Kidney (tissue), 14 donors: ENCODE results near the gene APOO. TPM values are rescaled to one million over a fixed set of nuclear protein-coding genes. Genes with fewer than 3 reads are reported as not detected.

Source experiments
- DNase-seq, 5 donors: peaks; one replicate each; pipeline ENCODE4 v3.0.0-alpha.2; 2013 to 2020
- FAIRE-seq: peaks from 2 replicates; lab custom pipeline; 2012; peaks lifted over from hg19 to GRCh38; lab: Jason Lieb, UNC
- H3K27ac ChIP-seq, 2 donors: one replicate each; pipeline ENCODE4 v1.7.0; 2013; ENCODE audit warnings: low read depth in 2 of 2, low read length in 2 of 2, inconsistent platforms in 1 of 2
- H3K27me3 ChIP-seq: one replicate; pipeline ENCODE4 v1.7.1; 2013; ENCODE audit warnings: low read length, inconsistent platforms; ENCODE audit not compliant: control insufficient read depth, insufficient read depth
- H3K36me3 ChIP-seq, 3 donors: one replicate each; pipeline versions ENCODE4 v1.7.0 to v1.7.1; 2013; ENCODE audit warnings: low read length in 3 of 3, control low read depth in 1 of 3, inconsistent platforms in 1 of 3; ENCODE audit not compliant: insufficient read depth in 3 of 3, control insufficient read depth in 2 of 3
- H3K4me1 ChIP-seq, 3 donors: one replicate each; pipeline versions ENCODE4 v1.7.0 to v1.7.1; 2013; ENCODE audit warnings: low read length in 3 of 3, inconsistent platforms in 1 of 3, low read depth in 1 of 3; ENCODE audit not compliant: control insufficient read depth in 2 of 3, insufficient read depth in 2 of 3
- H3K4me3 ChIP-seq, 3 donors: one replicate each; pipeline versions ENCODE4 v1.7.0 to v1.8.1; 2013; ENCODE audit warnings: low read length in 3 of 3, control low read depth in 1 of 3, inconsistent platforms in 1 of 3
- H3K9ac ChIP-seq, 3 donors: one replicate each; pipeline versions ENCODE4 v1.7.0 to v1.7.1; 2013; ENCODE audit warnings: low read length in 3 of 3, control low read depth in 1 of 3, inconsistent platforms in 1 of 3
- H3K9me3 ChIP-seq, 3 donors: one replicate each; pipeline versions ENCODE4 v1.7.0 to v1.7.1; 2013; ENCODE audit warnings: low read length in 3 of 3, control low read depth in 1 of 3, inconsistent platforms in 1 of 3; ENCODE audit not compliant: control insufficient read depth in 2 of 3, insufficient read depth in 1 of 3
- intact Hi-C: fragments of 100-400 bp; cut with DNase I; formaldehyde crosslinking; loops from one replicate; pipeline ENCODE4 v1.11.1; 2022
- polyA plus RNA-seq: library from polyadenylated mRNA; stranded (reverse); fragments of 350-450 nt; fragmentation: Illumina TruSeq; extraction: RNeasy Lipid Tissue Mini Kit (QIAGEN cat#74804); gene quantifications from one replicate; pipeline ENCODE4 v1.2.3, GENCODE V29; 2014; ENCODE audit warnings: low read depth, low replicate concordance; ENCODE audit not compliant: insufficient read depth
- total RNA-seq: library from RNA; stranded (reverse); fragmentation: NEBNext Ultra II Directional; extraction: Animal tissue kit (Norgen Biotek cat#: 25700); gene quantifications from one replicate; pipeline ENCODE4 v1.2.1, GENCODE V29; 2021
- TF ChIP-seq, protein P1 (sequence below): IDR thresholded peaks from 3 replicates; pipeline ENCODE4 v1.5.1; 2012; ENCODE audit warnings: mild to moderate bottlenecking, moderate library complexity, borderline replicate concordance; ENCODE audit not compliant: insufficient read depth; ENCODE audit errors: extremely low read depth
- donor health status: control.
- donor health status: control.
- donor health status: control.
- donor health status: control.
- donor health status: control.
- donor health status: DM: yes; HTN: yes; CAD: no.
- donor health status: Normal renal cell carcinoma (clear cell type).

APOO gene
- total and polyA plus RNA-seq, 2 donors from 2014 or later = 30.4 to 110 TPM

DNA sequence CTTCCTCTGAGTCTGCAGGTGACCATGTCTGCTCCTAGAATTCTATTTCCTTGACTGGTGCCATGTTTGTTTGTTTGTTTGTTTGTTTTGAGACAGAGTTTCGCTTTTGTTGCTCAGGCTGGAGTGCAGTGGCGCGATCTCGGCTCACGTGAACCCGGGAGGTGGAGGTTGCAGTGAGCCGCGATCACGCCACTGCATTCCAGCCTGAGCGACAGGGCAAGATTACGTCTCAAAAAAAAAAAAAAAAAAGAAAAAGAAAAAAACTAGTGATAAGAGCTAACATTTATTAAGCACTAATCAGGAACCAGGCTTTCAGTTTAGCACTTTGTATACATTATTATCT, 117.6 kb downstream of the APOO start:
- Histone ChIP-seq H3K4me3 (no peak overlapping the region), H3K9ac (no peak overlapping the region), H3K27ac (peak overlapping the region; percentile 13 to 53), H3K4me1 (peaks cover 0 to 5% (median 0%) of the 10 kb centered on the region in 3 donors), H3K36me3 (peaks cover 0 to 9% (median 2%) of the 10 kb centered on the region in 3 donors), H3K9me3 (no peaks in the 10 kb centered on the region), H3K27me3 (no peaks in the 10 kb centered on the region)
- no peak for DNase-seq
- no peak for FAIRE-seq
- intact Hi-C loops = no loop called here
- TF ChIP-seq, protein P1, sequence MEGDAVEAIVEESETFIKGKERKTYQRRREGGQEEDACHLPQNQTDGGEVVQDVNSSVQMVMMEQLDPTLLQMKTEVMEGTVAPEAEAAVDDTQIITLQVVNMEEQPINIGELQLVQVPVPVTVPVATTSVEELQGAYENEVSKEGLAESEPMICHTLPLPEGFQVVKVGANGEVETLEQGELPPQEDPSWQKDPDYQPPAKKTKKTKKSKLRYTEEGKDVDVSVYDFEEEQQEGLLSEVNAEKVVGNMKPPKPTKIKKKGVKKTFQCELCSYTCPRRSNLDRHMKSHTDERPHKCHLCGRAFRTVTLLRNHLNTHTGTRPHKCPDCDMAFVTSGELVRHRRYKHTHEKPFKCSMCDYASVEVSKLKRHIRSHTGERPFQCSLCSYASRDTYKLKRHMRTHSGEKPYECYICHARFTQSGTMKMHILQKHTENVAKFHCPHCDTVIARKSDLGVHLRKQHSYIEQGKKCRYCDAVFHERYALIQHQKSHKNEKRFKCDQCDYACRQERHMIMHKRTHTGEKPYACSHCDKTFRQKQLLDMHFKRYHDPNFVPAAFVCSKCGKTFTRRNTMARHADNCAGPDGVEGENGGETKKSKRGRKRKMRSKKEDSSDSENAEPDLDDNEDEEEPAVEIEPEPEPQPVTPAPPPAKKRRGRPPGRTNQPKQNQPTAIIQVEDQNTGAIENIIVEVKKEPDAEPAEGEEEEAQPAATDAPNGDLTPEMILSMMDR = no peak

DNA sequence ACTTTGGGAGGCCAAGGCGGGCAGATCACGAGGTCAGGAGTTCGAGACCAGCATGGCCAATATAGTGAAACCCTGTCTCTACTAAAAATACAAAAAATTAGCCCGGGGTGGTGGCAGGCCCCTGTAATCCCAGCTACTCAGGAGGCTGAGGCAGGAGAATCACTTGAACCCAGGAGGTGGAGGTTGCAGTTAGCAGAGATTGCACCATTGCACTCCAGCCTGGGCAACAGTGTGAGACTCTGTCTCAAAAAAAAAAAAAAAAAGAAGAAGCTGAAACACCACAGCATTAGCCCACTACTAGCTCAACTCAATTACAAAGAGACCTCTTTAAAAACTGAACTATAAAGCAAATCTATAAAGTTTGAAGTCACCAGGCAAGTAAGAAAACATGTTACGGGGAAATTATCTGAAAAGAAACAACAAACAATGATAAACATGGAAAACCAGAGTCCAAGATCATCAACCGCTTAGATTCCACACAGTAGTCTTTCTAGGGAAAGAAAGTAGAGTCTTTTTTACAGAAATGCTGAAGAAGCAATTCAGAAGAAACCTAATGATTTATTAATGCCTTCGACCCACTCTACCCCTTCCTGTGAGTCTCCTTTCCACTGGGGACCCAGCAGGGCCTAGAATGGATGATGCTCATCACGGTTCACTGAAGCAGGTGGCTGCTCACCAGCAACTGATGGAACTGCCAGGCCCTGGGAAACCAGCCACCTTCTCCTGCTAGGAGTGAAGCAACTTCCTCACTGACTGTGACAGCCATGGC, 118.2 kb downstream of the APOO start:
- peaks cover 0 to 14% (median 2%) of the 10 kb centered on the region in 3 donors for H3K36me3 ChIP-seq
- TF ChIP-seq, protein P1 = no peak
- no peak overlapping the region for H3K9ac ChIP-seq
- intact Hi-C loops = loop anchor here (10.0 kb wide), 1 partner anchor 115 kb away; the partner anchor contains the start of genes APOO and CXorf58
- no peaks in the 10 kb centered on the region for H3K9me3 ChIP-seq
- H3K4me3 ChIP-seq = no peak overlapping the region
- no peak for FAIRE-seq
- peaks cover 0 to 5% (median 0%) of the 10 kb centered on the region in 3 donors for H3K4me1 ChIP-seq
- peak overlapping the region; percentile 13 to 53 for H3K27ac ChIP-seq
- H3K27me3 ChIP-seq = no peaks in the 10 kb centered on the region
- peak in 4 of 5 donors; percentile 28 to 70 (median 44) for DNase-seq

DNA sequence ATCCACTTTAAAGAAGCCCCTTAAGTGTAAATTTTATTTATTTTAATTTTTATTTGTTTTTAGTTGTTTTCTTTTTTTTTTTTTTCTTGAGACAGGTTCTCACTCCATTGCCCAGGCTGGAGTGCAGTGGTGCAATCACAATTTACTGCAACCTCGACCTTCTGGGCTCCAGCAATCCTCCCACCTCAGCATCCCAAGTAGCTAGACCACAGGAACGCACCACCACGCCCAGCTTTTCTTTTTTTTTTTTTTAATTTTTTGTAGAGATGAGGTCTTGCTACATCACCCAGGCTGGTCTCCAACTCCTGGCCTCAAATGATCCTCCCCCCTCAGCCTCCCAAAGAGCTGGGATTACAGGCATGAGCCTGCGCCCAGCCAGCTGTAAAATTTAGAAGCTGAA, 118.8 kb downstream of the APOO start:
- TF ChIP-seq, protein P1 = no peak
- H3K4me1 ChIP-seq = peaks cover 0 to 5% (median 0%) of the 10 kb centered on the region in 3 donors
- FAIRE-seq (no peak), DNase-seq (no peak)
- no peak overlapping the region for H3K9ac ChIP-seq
- intact Hi-C loops = loop anchor here (10.0 kb wide), 1 partner anchor 116 kb away; the partner anchor contains the start of genes APOO and CXorf58
- H3K27ac ChIP-seq = no peak overlapping the region
- H3K27me3 ChIP-seq = no peaks in the 10 kb centered on the region
- H3K4me3 ChIP-seq = no peak overlapping the region
- peaks cover 0 to 20% (median 2%) of the 10 kb centered on the region in 3 donors for H3K36me3 ChIP-seq
- no peaks in the 10 kb centered on the region for H3K9me3 ChIP-seq
